Endothelial cell of umbilical vein (primary cell): Measurements from ENCODE around the gene LYSMD3. TPM values are rescaled to one million over a fixed set of nuclear protein-coding genes. Genes with fewer than 3 reads are reported as not detected.

ENCODE experiments used
- BruUV-seq: library from RNA; stranded (reverse); fragments of 400-500 nt; replicated peaks from 2 replicates; lab custom pipeline; 2021; lab: Mats Ljungman, UMichigan
- CTCF ChIA-PET: fragments of 300-600, 350-600 bp; sonication (Branson Sonifier 250); formaldehyde crosslinking; loops from one replicate; lab custom pipeline; 2021; ENCODE audit warnings: antibody characterized with exemption, inconsistent platforms; lab: Charles Lee
- POLR2A ChIA-PET: fragments of 300-600, 350-600 bp; sonication (Branson Sonifier 250); formaldehyde crosslinking; loops from one replicate; lab custom pipeline; 2021; ENCODE audit warnings: antibody characterized with exemption, inconsistent platforms; lab: Charles Lee
- DNase-seq: peaks from one replicate; pipeline ENCODE4 v3.0.0-alpha.2; 2011; ENCODE audit warnings: low read depth, low spot score
- FAIRE-seq: peaks from 2 replicates; lab custom pipeline; 2011; peaks lifted over from hg19 to GRCh38; lab: Jason Lieb, UNC
- H2AFZ ChIP-seq: 2 replicates; pipeline ENCODE4 v1.6.0; 2012; ENCODE audit warnings: low read depth, low read length, control low read depth, inconsistent platforms
- H3K27ac ChIP-seq: 2 replicates; pipeline ENCODE4 v1.5.1; 2011; ENCODE audit warnings: low read depth, mild to moderate bottlenecking, control low read depth, low read length, moderate library complexity; ENCODE audit not compliant: insufficient read depth
- H3K27me3 ChIP-seq, 2 experiments: 2 replicates each; pipeline versions ENCODE4 v1.6.0 to v1.6.1; 2011; ENCODE audit warnings: low read length in 2 of 2, mixed read lengths in 1 of 2; ENCODE audit not compliant: control insufficient read depth in 2 of 2, insufficient read depth in 2 of 2
- H3K36me3 ChIP-seq, 2 experiments: 2 replicates in 1 of 2; 3 replicates in 1 of 2; pipeline ENCODE4 v1.5.1; 2011; ENCODE audit warnings: low read length in 2 of 2, mild to moderate bottlenecking in 1 of 2, moderate library complexity in 1 of 2; ENCODE audit not compliant: control insufficient read depth in 2 of 2, insufficient read depth in 2 of 2; ENCODE audit errors: extremely low read depth in 1 of 2
- H3K4me1 ChIP-seq: 3 replicates; pipeline ENCODE4 v1.5.1; 2011; ENCODE audit warnings: mild to moderate bottlenecking, low read length; ENCODE audit not compliant: control insufficient read depth, insufficient read depth; ENCODE audit errors: extremely low read depth
- H3K4me2 ChIP-seq: 2 replicates; pipeline ENCODE4 v1.6.1; 2011; ENCODE audit warnings: low read length, control low read depth, mixed read lengths; ENCODE audit not compliant: insufficient read depth
- H3K4me3 ChIP-seq, 3 experiments: fragments of 200-600 bp in 1 of 3; sonication (generic), shearing (Covaris generic) in 1 of 3; replicated peaks in 1 of 3; 2 replicates each; pipeline ENCODE4 v1.5.1; 2011 to 2016; ENCODE audit warnings: control low read depth in 3 of 3, low read length in 3 of 3, mild to moderate bottlenecking in 2 of 3, inconsistent platforms in 1 of 3, low read depth in 1 of 3, moderate library complexity in 1 of 3; ENCODE audit not compliant: insufficient read depth in 1 of 3
- H3K79me2 ChIP-seq: 2 replicates; pipeline ENCODE4 v1.6.0; 2012; ENCODE audit warnings: low read length, inconsistent platforms; ENCODE audit not compliant: control insufficient read depth, insufficient read depth
- H3K9ac ChIP-seq: replicated peaks from 2 replicates; pipeline ENCODE3; 2011; ENCODE audit warnings: low read length, control low read depth; ENCODE audit not compliant: insufficient read depth; ENCODE audit errors: extremely low read depth
- H3K9me1 ChIP-seq: replicated peaks from 3 replicates; pipeline ENCODE4 v1.6.0; 2011; ENCODE audit warnings: mild to moderate bottlenecking, low read length; ENCODE audit not compliant: control insufficient read depth, insufficient read depth; ENCODE audit errors: extremely low read depth
- H3K9me3 ChIP-seq: replicated peaks from 2 replicates; pipeline ENCODE4 v1.5.1; 2012; ENCODE audit warnings: low read length, inconsistent platforms; ENCODE audit not compliant: control insufficient read depth, insufficient read depth
- H4K20me1 ChIP-seq: replicated peaks from 2 replicates; pipeline ENCODE3; 2011; ENCODE audit warnings: mild to moderate bottlenecking, low read length; ENCODE audit not compliant: control insufficient read depth, insufficient read depth; ENCODE audit errors: extremely low read depth
- EZH2 ChIP-seq: IDR thresholded peaks from 2 replicates; pipeline ENCODE4 v1.6.1; 2012; ENCODE audit warnings: borderline replicate concordance, low read depth, mild to moderate bottlenecking, moderate library complexity, low read length, inconsistent platforms; ENCODE audit not compliant: severe bottlenecking
- FOS ChIP-seq: IDR thresholded peaks from 2 replicates; pipeline ENCODE4 v1.6.1; 2011; ENCODE audit warnings: mild to moderate bottlenecking, low read length, moderate library complexity, borderline replicate concordance; ENCODE audit not compliant: insufficient read depth
- GATA2 ChIP-seq: IDR thresholded peaks from 2 replicates; pipeline ENCODE4 v1.7.0; 2011; ENCODE audit warnings: low read depth, mild to moderate bottlenecking, moderate library complexity, mixed read lengths, low read length; ENCODE audit not compliant: insufficient read length, insufficient read depth
- JUN ChIP-seq: IDR thresholded peaks from 2 replicates; pipeline ENCODE4 v1.6.1; 2011; ENCODE audit warnings: borderline replicate concordance, low read depth; ENCODE audit not compliant: insufficient read length, insufficient read depth
- MAX ChIP-seq: IDR thresholded peaks from 2 replicates; pipeline ENCODE4 v1.6.1; 2011; ENCODE audit not compliant: insufficient read depth, insufficient read length
- MYC ChIP-seq: IDR thresholded peaks from one replicate; pipeline ENCODE4 v1.6.1; 2011; ENCODE audit warnings: mild to moderate bottlenecking, low read depth, low read length
- POLR2A ChIP-seq: IDR thresholded peaks from 2 replicates; pipeline ENCODE4 v1.6.1; 2012; ENCODE audit warnings: low read depth, mild to moderate bottlenecking, control low read depth, low read length
- POLR2AphosphoS5 ChIP-seq: IDR thresholded peaks from 2 replicates; pipeline ENCODE4 v1.6.1; 2012; ENCODE audit warnings: low read depth, mild to moderate bottlenecking, control low read depth, low read length, moderate library complexity; ENCODE audit not compliant: insufficient read depth
- dilution Hi-C: fragments of 300-500 bp; cut with MboI; formaldehyde crosslinking; loops from one replicate; pipeline ENCODE4 v1.15.0; 2019; ENCODE audit warnings: low sequenced_read_pairs; ENCODE audit not compliant: extremely low pct_ligation_motif_present
- intact Hi-C: fragments of 100-400 bp; cut with micrococcal nuclease; formaldehyde crosslinking; loops from one replicate; pipeline ENCODE4 v1.10.0; 2022
- polyA plus RNA-seq, 4 experiments: library from polyadenylated mRNA; depleted of rRNA in 3 of 4; stranded (reverse) in 3 of 4; unstranded in 1 of 4; fragments of >200 nt; gene quantifications; 2 replicates each; pipeline versions ENCODE4 v1.2.1 to v1.2.3, GENCODE V29; 2011 to 2012; ENCODE audit warnings: missing spikeins in 1 of 4
- total RNA-seq: library from RNA; stranded (reverse); gene quantifications from 2 replicates; pipeline ENCODE4 v1.2.3, GENCODE V29; 2021
- TF ChIP-seq, protein P1 (sequence below), 2 donors: IDR thresholded peaks; 1 replicate in 1 of 2; 2 replicates in 1 of 2; pipeline ENCODE4 v1.5.1; 2011; ENCODE audit warnings: low read length in 2 of 2, mild to moderate bottlenecking in 2 of 2, moderate library complexity in 2 of 2, control low read depth in 1 of 2, inconsistent platforms in 1 of 2, low read depth in 1 of 2; ENCODE audit not compliant: insufficient read depth in 1 of 2; ENCODE audit errors: extremely low read depth in 1 of 2

The LYSMD3 gene
- total and polyA plus RNA-seq, 2 donors (not counting 3 experiments of a cell fraction or from before 2014, with no cell fraction given) = 6.0 to 21.3 TPM

DNA sequence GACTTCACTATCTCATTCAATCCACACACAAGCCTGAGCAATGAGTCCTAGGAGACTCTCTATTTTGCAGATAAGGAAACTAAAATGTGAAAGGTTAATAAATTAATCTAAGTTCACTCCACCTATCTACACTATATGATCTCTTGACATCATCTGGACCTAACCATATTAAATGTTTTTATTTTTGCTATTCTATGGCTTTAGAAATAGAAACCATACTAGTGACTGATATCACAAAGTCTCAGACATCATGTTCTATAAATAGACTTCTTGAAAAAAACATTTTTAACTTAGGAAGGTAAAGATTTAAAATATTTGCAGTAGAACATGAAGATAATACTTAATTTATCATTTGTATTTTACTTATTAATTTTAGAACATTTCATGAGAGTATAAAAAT is 19.8 kb upstream of the LYSMD3 start:
- Histone ChIP-seq H3K9me1 (no peaks in the 10 kb centered on the region), H3K27ac (no peak overlapping the region), H3K4me3 (no peak overlapping the region), H3K9ac (no peak overlapping the region), H2AFZ (no peak overlapping the region), H4K20me1 (no peaks in the 10 kb centered on the region), H3K79me2 (no peaks in the 10 kb centered on the region), H3K27me3 (peaks cover 16 to 27% of the 10 kb centered on the region in 2 experiments), H3K36me3 (no peaks in the 10 kb centered on the region), H3K4me2 (no peak overlapping the region), H3K4me1 (no peaks in the 10 kb centered on the region), H3K9me3 (no peaks in the 10 kb centered on the region)
- CTCF ChIA-PET = interaction anchor here (1.2 kb wide), 1 partner anchor 235 kb away, joined by 3 read pairs; no protein-coding TSS in a partner anchor
- POLR2A ChIA-PET = no interaction called here
- DNase-seq = no peak
- no TSS peak for BruUV-seq
- intact Hi-C loops (no loop called here), dilution Hi-C loops (no loop called here)
- TF ChIP-seq MAX (no peak), FOS (no peak), MYC (no peak), POLR2AphosphoS5 (no peak), GATA2 (no peak), POLR2A (no peak)
- FAIRE-seq = no peak

- no peak overlapping the region for H3K4me2 ChIP-seq
- BruUV-seq = no TSS peak
- no peaks in the 10 kb centered on the region for H3K79me2 ChIP-seq
- ChIA-PET CTCF (interaction anchor here (1.0 to 1.4 kb wide), 3 partner anchors 16 to 236 kb away, joined by 3 read pairs; no protein-coding TSS in a partner anchor), POLR2A (no interaction called here)
- no peaks in the 10 kb centered on the region for H3K4me1 ChIP-seq
- TF ChIP-seq, protein P1, sequence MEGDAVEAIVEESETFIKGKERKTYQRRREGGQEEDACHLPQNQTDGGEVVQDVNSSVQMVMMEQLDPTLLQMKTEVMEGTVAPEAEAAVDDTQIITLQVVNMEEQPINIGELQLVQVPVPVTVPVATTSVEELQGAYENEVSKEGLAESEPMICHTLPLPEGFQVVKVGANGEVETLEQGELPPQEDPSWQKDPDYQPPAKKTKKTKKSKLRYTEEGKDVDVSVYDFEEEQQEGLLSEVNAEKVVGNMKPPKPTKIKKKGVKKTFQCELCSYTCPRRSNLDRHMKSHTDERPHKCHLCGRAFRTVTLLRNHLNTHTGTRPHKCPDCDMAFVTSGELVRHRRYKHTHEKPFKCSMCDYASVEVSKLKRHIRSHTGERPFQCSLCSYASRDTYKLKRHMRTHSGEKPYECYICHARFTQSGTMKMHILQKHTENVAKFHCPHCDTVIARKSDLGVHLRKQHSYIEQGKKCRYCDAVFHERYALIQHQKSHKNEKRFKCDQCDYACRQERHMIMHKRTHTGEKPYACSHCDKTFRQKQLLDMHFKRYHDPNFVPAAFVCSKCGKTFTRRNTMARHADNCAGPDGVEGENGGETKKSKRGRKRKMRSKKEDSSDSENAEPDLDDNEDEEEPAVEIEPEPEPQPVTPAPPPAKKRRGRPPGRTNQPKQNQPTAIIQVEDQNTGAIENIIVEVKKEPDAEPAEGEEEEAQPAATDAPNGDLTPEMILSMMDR (IDR thresholded peaks at IDR 0.05; ENCODE audit: extremely low read depth in 1 of 2, insufficient read depth in 1 of 2, low read depth in 1 of 2, low read length in 2 of 2) = no peak
- TF ChIP-seq MAX (no peak), EZH2 (no peak), JUN (no peak), GATA2 (no peak), POLR2AphosphoS5 (no peak), FOS (no peak), POLR2A (no peak), MYC (no peak)
- H3K9me1 ChIP-seq = no peaks in the 10 kb centered on the region
- no peak overlapping the region for H3K4me3 ChIP-seq
- no peaks in the 10 kb centered on the region for H4K20me1 ChIP-seq
- no peaks in the 10 kb centered on the region for H3K9me3 ChIP-seq
- no peak overlapping the region for H3K27ac ChIP-seq
- intact Hi-C loops (no loop called here), dilution Hi-C loops (no loop called here)
- no peak for FAIRE-seq
- H2AFZ ChIP-seq = no peak overlapping the region
- H3K36me3 ChIP-seq = no peaks in the 10 kb centered on the region
- H3K27me3 ChIP-seq = peaks cover 13 to 23% of the 10 kb centered on the region in 2 experiments
- H3K9ac ChIP-seq = no peak overlapping the region
- no peak for DNase-seq
Observed at GRCh38 chr5:90548069-90548593, 18.7 kb upstream of the LYSMD3 start.
